ENCODE data around the gene GLIPR2. TPM values are rescaled to one million over a fixed set of nuclear protein-coding genes. Genes with fewer than 3 reads are reported as not detected.

The GLIPR2 gene
- total RNA-seq, 2 donors from 2014 or later = 4.0 to 17.0 TPM

GRCh38 chr9:36136894-36137391 lies 410 bp downstream of the GLIPR2 start:
- Mint-ChIP-seq H3K36me3 (no peaks in the 10 kb centered on the region), H3K27ac (peak overlapping the region; percentile 54 to 88), H3K9me3 (no peaks in the 10 kb centered on the region)
- no peak for DNase-seq (ENCODE audit: low spot score in 2 of 2)
- ATAC-seq = peak in 1 of 2 donors; percentile 2

- no peak for ATAC-seq
- DNase-seq (ENCODE audit: low spot score in 2 of 2) = peak in 1 of 2 donors; percentile 55
- Mint-ChIP-seq H3K27ac (peak overlapping the region; percentile 54 to 88), H3K9me3 (no peaks in the 10 kb centered on the region), H3K36me3 (no peaks in the 10 kb centered on the region)
Measured at GRCh38 chr9:36137392-36138004, 965 bp downstream of the GLIPR2 start.

GRCh38 chr9:36138496-36138895 lies 2.0 kb downstream of the GLIPR2 start:
- no peaks in the 10 kb centered on the region for H3K9me3 Mint-ChIP-seq
- no peak overlapping the region for H3K27ac Mint-ChIP-seq
- peak in 1 of 2 donors; percentile 47 for DNase-seq (ENCODE audit: low spot score in 2 of 2)
- H3K36me3 Mint-ChIP-seq = no peaks in the 10 kb centered on the region
- no peak for ATAC-seq

GRCh38 chr9:36138901-36139300 lies 2.4 kb downstream of the GLIPR2 start:
- Mint-ChIP-seq H3K9me3 (no peaks in the 10 kb centered on the region), H3K36me3 (peaks cover 0 to 3% of the 10 kb centered on the region in 2 donors), H3K27ac (no peak overlapping the region)
- DNase-seq (ENCODE audit: low spot score in 2 of 2) (peak in 1 of 2 donors; percentile 44), ATAC-seq (no peak)

GRCh38 chr9:36140086-36141084 lies 3.9 kb downstream of the GLIPR2 start:
- peaks cover 8 to 15% of the 10 kb centered on the region in 2 donors for H3K36me3 Mint-ChIP-seq
- peak in 1 of 2 donors; percentile 5 for ATAC-seq
- H3K27ac Mint-ChIP-seq = peak overlapping the region in 1 of 2 donors; percentile 30
- H3K9me3 Mint-ChIP-seq = peaks cover 3% of the 10 kb centered on the region in 2 donors
- peak in 1 of 2 donors; percentile 25 for DNase-seq (ENCODE audit: low spot score in 2 of 2)

GRCh38 chr9:36141288-36141687 lies 4.8 kb downstream of the GLIPR2 start:
- Mint-ChIP-seq H3K36me3 (peaks cover 17 to 24% of the 10 kb centered on the region in 2 donors), H3K9me3 (peaks cover 8 to 12% of the 10 kb centered on the region in 2 donors), H3K27ac (peak overlapping the region in 1 of 2 donors; percentile 15)
- ATAC-seq (no peak), DNase-seq (ENCODE audit: low spot score in 2 of 2) (no peak)

GRCh38 chr9:36141761-36142160 lies 5.2 kb downstream of the GLIPR2 start:
- no peak for DNase-seq (ENCODE audit: low spot score in 2 of 2)
- Mint-ChIP-seq H3K27ac (peak overlapping the region; percentile 44 to 91), H3K9me3 (peaks cover 9 to 14% of the 10 kb centered on the region in 2 donors), H3K36me3 (peaks cover 19 to 29% of the 10 kb centered on the region in 2 donors)
- no peak for ATAC-seq

GRCh38 chr9:36142510-36143244 lies 6.1 kb downstream of the GLIPR2 start:
- H3K36me3 Mint-ChIP-seq = peaks cover 19 to 38% of the 10 kb centered on the region in 2 donors
- ATAC-seq = peak in 1 of 2 donors; percentile 28
- peaks cover 9 to 20% of the 10 kb centered on the region in 2 donors for H3K9me3 Mint-ChIP-seq
- peak overlapping the region; percentile 90 to 91 for H3K27ac Mint-ChIP-seq
- DNase-seq (ENCODE audit: low spot score in 2 of 2) = no peak

GRCh38 chr9:36143245-36143641 lies 6.7 kb downstream of the GLIPR2 start:
- ATAC-seq (peak in 1 of 2 donors; percentile 8), DNase-seq (ENCODE audit: low spot score in 2 of 2) (no peak)
- Mint-ChIP-seq H3K9me3 (peaks cover 9 to 20% of the 10 kb centered on the region in 2 donors), H3K27ac (peak overlapping the region; percentile 90 to 91), H3K36me3 (peaks cover 19 to 41% of the 10 kb centered on the region in 2 donors)

- H3K27ac Mint-ChIP-seq = peak overlapping the region; percentile 90 to 91
- ATAC-seq (peak; percentile 43 to 44), DNase-seq (ENCODE audit: low spot score in 2 of 2) (no peak)
- H3K36me3 Mint-ChIP-seq = peaks cover 19 to 41% of the 10 kb centered on the region in 2 donors
- peaks cover 9 to 20% of the 10 kb centered on the region in 2 donors for H3K9me3 Mint-ChIP-seq
Measured at GRCh38 chr9:36144309-36145232, 8.0 kb downstream of the GLIPR2 start.

- Mint-ChIP-seq H3K36me3 (peaks cover 19 to 42% of the 10 kb centered on the region in 2 donors), H3K9me3 (peaks cover 9 to 20% of the 10 kb centered on the region in 2 donors), H3K27ac (no peak overlapping the region)
- ATAC-seq (no peak), DNase-seq (ENCODE audit: low spot score in 2 of 2) (no peak)
Measured at GRCh38 chr9:36145970-36146369, 9.4 kb downstream of the GLIPR2 start.

GRCh38 chr9:36146651-36147050 lies 10.1 kb downstream of the GLIPR2 start:
- Mint-ChIP-seq H3K27ac (no peak overlapping the region), H3K36me3 (peaks cover 19 to 49% of the 10 kb centered on the region in 2 donors), H3K9me3 (peaks cover 9 to 20% of the 10 kb centered on the region in 2 donors)
- DNase-seq (ENCODE audit: low spot score in 2 of 2) = no peak
- ATAC-seq = no peak

GRCh38 chr9:36147441-36148175 lies 11.1 kb downstream of the GLIPR2 start:
- Mint-ChIP-seq H3K9me3 (peaks cover 9 to 20% of the 10 kb centered on the region in 2 donors), H3K36me3 (peaks cover 19 to 54% of the 10 kb centered on the region in 2 donors), H3K27ac (no peak overlapping the region)
- DNase-seq (ENCODE audit: low spot score in 2 of 2) (no peak), ATAC-seq (no peak)

- no peak overlapping the region for H3K27ac Mint-ChIP-seq
- peaks cover 19 to 54% of the 10 kb centered on the region in 2 donors for H3K36me3 Mint-ChIP-seq
- ATAC-seq = peak; percentile 47 to 61
- DNase-seq (ENCODE audit: low spot score in 2 of 2) = peak; percentile 60 to 86
- H3K9me3 Mint-ChIP-seq = peaks cover 9 to 20% of the 10 kb centered on the region in 2 donors
Measured at GRCh38 chr9:36148311-36149051, 11.9 kb downstream of the GLIPR2 start.
